K562 (cell line): ENCODE data around the gene MYCBP. TPM values are rescaled to one million over a fixed set of nuclear protein-coding genes. Genes with fewer than 3 reads are reported as not detected.

Experiments
- ATAC-seq: fragments of 200-7000 bp; cut with Tn5 transposase; 3 replicates; pipeline ENCODE4 v1.9.1; 2020; ENCODE audit warnings: moderate library complexity
- BruUV-seq: library from RNA; stranded (reverse); fragments of 400-500 nt; replicated peaks from 2 replicates; lab custom pipeline; 2021; lab: Mats Ljungman, UMichigan
- CTCF ChIA-PET: fragments of 300-600 bp; formaldehyde crosslinking; extraction: SDS; loops from one replicate; lab custom pipeline; 2021; ENCODE audit warnings: low intra/inter-chr PET ratio; lab: Yijun Ruan, JAX
- POLR2A ChIA-PET: fragments of 300-600, 350-650 bp; sonication (Branson Sonifier 250); formaldehyde crosslinking; extraction: SDS; loops from one replicate; lab custom pipeline; 2021; ENCODE audit warnings: antibody characterized with exemption, inconsistent platforms; lab: Yijun Ruan, JAX
- DNase-seq, 4 experiments: peaks; one replicate each; pipeline versions ENCODE4 v3.0.0 to v3.0.0-alpha.2; 2011 to 2018; ENCODE audit warnings: low spot score in 3 of 4, mixed read lengths in 3 of 4; ENCODE audit errors: extremely low read depth in 1 of 4
- FAIRE-seq: peaks from 2 replicates; lab custom pipeline; 2011; peaks lifted over from hg19 to GRCh38; lab: Jason Lieb, UNC
- H2AFZ ChIP-seq: 2 replicates; pipeline ENCODE4 v1.6.0; 2011; ENCODE audit warnings: low read depth, low read length, control low read depth, inconsistent platforms
- H3K27ac ChIP-seq: fragments of 200-600 bp; 3 replicates; pipeline ENCODE4 v1.8.0; 2011; ENCODE audit warnings: low read depth, mild to moderate bottlenecking, control low read depth, inconsistent platforms, low read length, moderate library complexity, mixed read lengths; ENCODE audit errors: extremely low read depth
- H3K27me3 ChIP-seq, 2 experiments: fragments of 300-600 bp in 1 of 2; 2 replicates in 1 of 2; 3 replicates in 1 of 2; pipeline versions ENCODE4 v1.6.0 to v1.8.0; 2011; ENCODE audit warnings: inconsistent platforms in 2 of 2, low read length in 2 of 2, mild to moderate bottlenecking in 1 of 2, mixed read lengths in 1 of 2, moderate library complexity in 1 of 2; ENCODE audit not compliant: control insufficient read depth in 2 of 2, insufficient read depth in 2 of 2
- H3K36me3 ChIP-seq: fragments of 300-600 bp; 3 replicates; pipeline ENCODE4 v1.8.0; 2011; ENCODE audit warnings: mild to moderate bottlenecking, low read length, inconsistent platforms; ENCODE audit not compliant: control insufficient read depth, insufficient read depth
- H3K4me1 ChIP-seq, 2 experiments: fragments of 200-600 bp in 1 of 2; replicated peaks in 1 of 2; 2 replicates in 1 of 2; 3 replicates in 1 of 2; pipeline versions ENCODE4 v1.5.1 to v1.8.0; 2011; ENCODE audit warnings: inconsistent platforms in 2 of 2, low read length in 2 of 2, mild to moderate bottlenecking in 1 of 2, mixed read lengths in 1 of 2, moderate library complexity in 1 of 2; ENCODE audit not compliant: control insufficient read depth in 2 of 2, insufficient read depth in 2 of 2
- H3K4me2 ChIP-seq: 2 replicates; pipeline ENCODE4 v1.6.1; 2011; ENCODE audit warnings: low read length, control low read depth, inconsistent platforms, mixed read lengths; ENCODE audit not compliant: insufficient read depth
- H3K4me3 ChIP-seq: fragments of 200-600 bp; sonication (generic), shearing (Covaris generic); 2 replicates; pipeline ENCODE4 v1.5.1; 2016; ENCODE audit warnings: control low read depth, inconsistent platforms
- H3K79me2 ChIP-seq: fragments of 200-600 bp; 3 replicates; pipeline ENCODE4 v1.8.0; 2011; ENCODE audit warnings: low read length, inconsistent platforms; ENCODE audit not compliant: control insufficient read depth, insufficient read depth
- H3K9ac ChIP-seq, 2 experiments: 2 replicates each; pipeline versions ENCODE4 v1.6.0 to v1.6.1; 2011; ENCODE audit warnings: low read depth in 2 of 2, low read length in 2 of 2, control low read depth in 1 of 2, inconsistent platforms in 1 of 2, mild to moderate bottlenecking in 1 of 2, mixed read lengths in 1 of 2; ENCODE audit not compliant: insufficient read depth in 1 of 2
- H3K9me1 ChIP-seq: one replicate; pipeline ENCODE4 v1.6.0; 2011; ENCODE audit warnings: inconsistent platforms, mild to moderate bottlenecking, low read length, moderate library complexity; ENCODE audit not compliant: control insufficient read depth, insufficient read depth
- H3K9me3 ChIP-seq: replicated peaks from 2 replicates; pipeline ENCODE4 v1.5.1; 2011; ENCODE audit warnings: low read depth, low read length, inconsistent platforms; ENCODE audit not compliant: control insufficient read depth, insufficient read depth
- H4K20me1 ChIP-seq: replicated peaks from 2 replicates; pipeline ENCODE4 v1.6.1; 2011; ENCODE audit warnings: low read length, inconsistent platforms, mixed read lengths; ENCODE audit not compliant: control insufficient read depth, insufficient read depth
- ARID1B ChIP-seq: fragments of 450-650 bp; IDR thresholded peaks from 2 replicates; pipeline ENCODE4 v1.6.1; 2016; ENCODE audit warnings: antibody characterized with exemption, mild to moderate bottlenecking, inconsistent platforms
- CSDE1 ChIP-seq, 2 experiments: fragments of 450-650 bp; IDR thresholded peaks; 2 replicates each; pipeline ENCODE4 v1.6.1; 2016; ENCODE audit warnings: mild to moderate bottlenecking in 1 of 2
- HDAC1 ChIP-seq, 2 experiments: fragments of 450-650 bp; IDR thresholded peaks; 2 replicates each; pipeline ENCODE4 v1.6.1; 2016 to 2017; ENCODE audit warnings: inconsistent platforms in 1 of 2, mild to moderate bottlenecking in 1 of 2, moderate library complexity in 1 of 2
- ILK ChIP-seq: fragments of 450-650 bp; IDR thresholded peaks from 2 replicates; pipeline ENCODE4 v1.6.1; 2016; ENCODE audit warnings: missing genetic modification characterization, low read depth, mild to moderate bottlenecking, missing compliant biosample characterization, moderate library complexity, borderline replicate concordance
- MAZ ChIP-seq, 2 experiments: fragments of 450-650 bp in 1 of 2; sonication (generic) in 1 of 2; formaldehyde crosslinking; IDR thresholded peaks in 1 of 2; conservative IDR thresholded peaks in 1 of 2; 2 replicates each; pipeline versions ENCODE4 v1.4.0 to v1.5.0; 2020; ENCODE audit warnings: mild to moderate bottlenecking in 1 of 2, missing genetic modification reagents in 1 of 2
- PYGO2 ChIP-seq: fragments of 450-650 bp; IDR thresholded peaks from 2 replicates; pipeline ENCODE4 v1.6.1; 2016; ENCODE audit warnings: mild to moderate bottlenecking, missing genetic modification characterization, moderate library complexity, missing compliant biosample characterization
- RFX7 ChIP-seq: fragments of 250-450 bp; sonication (Bioruptor Pico); IDR thresholded peaks from 2 replicates; pipeline ENCODE4 v1.5.1; 2021; ENCODE audit warnings: mild to moderate bottlenecking
- RNF2 ChIP-seq: sonication (generic); IDR thresholded peaks from 2 replicates; pipeline ENCODE4 v1.6.1; 2016
- SMARCA4 ChIP-seq: fragments of 450-650 bp; IDR thresholded peaks from 2 replicates; pipeline ENCODE4 v1.6.1; 2016
- SMARCA5 ChIP-seq: fragments of 450-650 bp; IDR thresholded peaks from 2 replicates; pipeline ENCODE4 v1.6.1; 2016
- SMARCB1 ChIP-seq: IDR thresholded peaks from 2 replicates; pipeline ENCODE4 v1.6.1; 2011; ENCODE audit warnings: improper control_type of control experiment, low read depth; ENCODE audit not compliant: insufficient read length
- SNIP1 ChIP-seq: fragments of 450-650 bp; IDR thresholded peaks from 2 replicates; pipeline ENCODE4 v1.7.1; 2017; ENCODE audit warnings: low read depth, mild to moderate bottlenecking
- XRCC5 ChIP-seq: fragments of 200-400 bp; formaldehyde crosslinking; IDR thresholded peaks from 2 replicates; pipeline ENCODE4 v1.6.1; 2017; ENCODE audit warnings: low read depth, mild to moderate bottlenecking, low read length
- ZBTB8A ChIP-seq: fragments of 450-650 bp; IDR thresholded peaks from 2 replicates; pipeline ENCODE4 v1.6.1; 2018; ENCODE audit warnings: mild to moderate bottlenecking, moderate library complexity; ENCODE audit not compliant: partially characterized antibody
- ZNF408 ChIP-seq: fragments of 250-450 bp; sonication (Bioruptor Pico); IDR thresholded peaks from 2 replicates; pipeline ENCODE4 v1.4.0; 2020; ENCODE audit warnings: low read depth, mild to moderate bottlenecking, moderate library complexity
- ZNF780A ChIP-seq: fragments of 250-450 bp; sonication (Bioruptor Pico); IDR thresholded peaks from 2 replicates; pipeline ENCODE4 v1.5.0; 2021; ENCODE audit warnings: mild to moderate bottlenecking
- WGBS: fragments of 100-300 bp; shearing (Covaris generic); methylation state at CpG from one replicate; pipeline ENCODE4 v1.1.6; 2016; ENCODE audit warnings: low coverage, mixed read lengths; ENCODE audit not compliant: insufficient coverage; ENCODE audit errors: missing lambda C conversion rate; 5-methylcytosine and 5-hydroxymethylcytosine counted together
- in situ Hi-C: fragments of 300-500 bp; cut with MboI; formaldehyde crosslinking; loops from 4 replicates; pipeline ENCODE4 v1.15.0; 2018; ENCODE audit warnings: inconsistent platforms, mixed read lengths
- intact Hi-C: fragments of 100-400 bp; cut with micrococcal nuclease; formaldehyde crosslinking; loops from 2 replicates; pipeline ENCODE4 v1.14.2; 2022
- polyA plus RNA-seq, 8 experiments: library from polyadenylated mRNA; depleted of rRNA in 4 of 8; stranded (reverse) in 5 of 8; unstranded in 3 of 8; fragments of >200 nt; fragmentation: Nextera tagmentation in 2 of 8; fragmentation: Illumina TruSeq in 1 of 8; extraction: Ambion mirVana in 2 of 8; extraction: Trizol in 1 of 8; gene quantifications; 2 replicates each; pipeline versions ENCODE4 v1.2.1 to v1.2.3, GENCODE V29; 2011 to 2014; ENCODE audit warnings: inconsistent platforms in 1 of 8, missing spikeins in 1 of 8
- total RNA-seq, 7 experiments: library from RNA; depleted of rRNA in 6 of 7; stranded (reverse); fragments of >200 nt in 6 of 7; fragmentation: Illumina TruSeq in 2 of 7; extraction: Trizol in 2 of 7; gene quantifications; 2 replicates each; pipeline versions ENCODE4 v1.2.1 to v1.2.3, GENCODE V29; 2011 to 2021; ENCODE audit warnings: low replicate concordance in 1 of 7

MYCBP gene
- total and polyA plus RNA-seq, 9 of the 15 experiments (the other 6 are each of a cell fraction or from before 2014, with no cell fraction given) = 32.3 to 253 (median 72.9) TPM

DNA sequence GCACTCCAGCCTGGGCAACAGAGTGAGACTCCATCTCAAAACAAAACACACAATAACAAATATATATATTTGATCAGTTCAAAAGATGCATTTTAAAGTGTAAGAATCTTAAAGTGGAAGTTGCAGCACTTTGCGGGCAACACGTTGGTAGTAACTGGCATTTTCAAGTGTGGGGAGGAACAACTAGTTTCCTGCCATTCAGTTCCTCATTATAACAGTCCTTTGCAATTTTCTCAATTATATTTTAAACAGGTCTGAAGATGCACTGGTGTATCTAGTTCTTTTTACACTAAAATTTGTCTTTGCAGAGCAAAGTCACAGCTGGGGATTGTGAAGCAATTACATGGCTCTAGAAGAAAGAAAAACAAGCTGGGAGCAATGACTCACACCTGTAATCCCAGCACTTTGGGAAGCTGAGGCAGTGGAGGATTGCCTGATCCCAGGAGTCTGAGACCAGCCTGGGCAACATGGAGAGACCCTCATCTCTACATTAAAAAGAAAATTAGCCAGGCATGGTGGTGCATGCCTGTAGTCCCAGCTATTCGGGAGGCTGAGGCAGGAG lies 38.8 kb downstream of the MYCBP start:
- intact Hi-C loops = no loop called here
- no peak for DNase-seq
- Histone ChIP-seq H3K36me3 (peaks cover 12% of the 10 kb centered on the region; the same call in 1 of the 3 replicates), H4K20me1 (no peaks in the 10 kb centered on the region), H3K4me2 (no peak overlapping the region), H3K27ac (no peak overlapping the region), H3K4me3 (no peak overlapping the region), H3K27me3 (0 out of 5 replicates have a peak, but pooled peaks cover 0 to 3% of the 10 kb centered on the region in 2 experiments), H3K4me1 (peaks cover 0 to 9% of the 10 kb centered on the region in 2 experiments; a peak in 2 of 5 replicates), H3K9ac (no peak overlapping the region), H3K9me3 (no peaks in the 10 kb centered on the region), H3K9me1 (no peaks in the 10 kb centered on the region), H2AFZ (no peak overlapping the region), H3K79me2 (no peaks in the 10 kb centered on the region)
- no peak for FAIRE-seq
- in situ Hi-C loops = loop anchor here (5.0 kb wide), 1 partner anchor 792 kb away; no protein-coding TSS in a partner anchor
- CTCF ChIA-PET = interaction anchor here (0.6 to 2.9 kb wide), 3 partner anchors 223 to 613 kb away, joined by 3 to 17 read pairs (median 3); no protein-coding TSS in a partner anchor
- no peak for ATAC-seq
- no peak for TF ChIP-seq CSDE1 (IDR thresholded peaks at IDR 0.05)
- no peak for TF ChIP-seq ILK
- TF ChIP-seq MAZ (CRISPR knock-in tag; conservative IDR thresholded peaks at IDR 0.05 in 1 of 2, IDR thresholded peaks at IDR 0.05 in 1 of 2) = no peak
- TF ChIP-seq ZNF408 (CRISPR knock-in tag) = no peak
- TF ChIP-seq ZNF780A (CRISPR knock-in tag) = no peak
- TF ChIP-seq RFX7 = no peak
- no peak for TF ChIP-seq ARID1B
- no peak for TF ChIP-seq SMARCA4
- TF ChIP-seq HDAC1 (IDR thresholded peaks at IDR 0.05) = no peak
- TF ChIP-seq PYGO2 (tag) = no peak
- TF ChIP-seq SMARCB1 = no peak
- no peak for TF ChIP-seq ZBTB8A
- TF ChIP-seq XRCC5 = no peak
- no peak for TF ChIP-seq SNIP1
- no peak for TF ChIP-seq SMARCA5
- no peak for TF ChIP-seq RNF2
- no TSS peak for BruUV-seq
- POLR2A ChIA-PET = interaction anchor here (0.5 to 1.3 kb wide), 5 partner anchors 9 to 822 kb away, joined by 3 to 6 read pairs (median 3); partner anchors contain the start of gene UTP11
- 56% methylated on average over 3 of the region's 3 CpGs for WGBS
